ENCODE results near the gene CDK5.

CDK5 gene

DNA sequence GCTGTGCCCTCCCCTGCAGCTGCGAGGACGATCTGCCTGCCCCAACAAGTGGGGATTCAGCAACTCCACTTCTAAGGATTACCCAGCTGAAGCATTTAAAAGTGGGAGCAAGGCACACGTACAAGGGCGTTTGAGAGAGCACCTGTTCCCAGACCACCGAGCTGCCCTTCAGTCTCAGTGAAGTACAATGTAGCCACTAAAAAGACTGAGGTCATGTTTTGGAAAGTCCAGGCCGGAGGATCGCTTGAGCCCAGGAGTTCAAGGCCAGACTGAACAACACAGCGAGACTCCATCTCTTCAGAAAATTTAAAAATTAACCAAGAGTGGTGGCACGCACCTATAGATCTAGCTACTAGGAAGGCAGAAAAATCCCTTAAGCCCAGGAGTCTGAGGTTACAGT is 52.1 kb downstream of the CDK5 start:
- TF ChIP-seq, protein P1, sequence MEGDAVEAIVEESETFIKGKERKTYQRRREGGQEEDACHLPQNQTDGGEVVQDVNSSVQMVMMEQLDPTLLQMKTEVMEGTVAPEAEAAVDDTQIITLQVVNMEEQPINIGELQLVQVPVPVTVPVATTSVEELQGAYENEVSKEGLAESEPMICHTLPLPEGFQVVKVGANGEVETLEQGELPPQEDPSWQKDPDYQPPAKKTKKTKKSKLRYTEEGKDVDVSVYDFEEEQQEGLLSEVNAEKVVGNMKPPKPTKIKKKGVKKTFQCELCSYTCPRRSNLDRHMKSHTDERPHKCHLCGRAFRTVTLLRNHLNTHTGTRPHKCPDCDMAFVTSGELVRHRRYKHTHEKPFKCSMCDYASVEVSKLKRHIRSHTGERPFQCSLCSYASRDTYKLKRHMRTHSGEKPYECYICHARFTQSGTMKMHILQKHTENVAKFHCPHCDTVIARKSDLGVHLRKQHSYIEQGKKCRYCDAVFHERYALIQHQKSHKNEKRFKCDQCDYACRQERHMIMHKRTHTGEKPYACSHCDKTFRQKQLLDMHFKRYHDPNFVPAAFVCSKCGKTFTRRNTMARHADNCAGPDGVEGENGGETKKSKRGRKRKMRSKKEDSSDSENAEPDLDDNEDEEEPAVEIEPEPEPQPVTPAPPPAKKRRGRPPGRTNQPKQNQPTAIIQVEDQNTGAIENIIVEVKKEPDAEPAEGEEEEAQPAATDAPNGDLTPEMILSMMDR (conservative IDR thresholded peaks at IDR 0.05; ENCODE audit: control insufficient read depth, insufficient read depth, low read depth, low read length), result no peak
- DNase-seq (ENCODE audit: low read depth), result no peak
- H3K4me3 ChIP-seq (ENCODE audit: control insufficient read depth, low read depth, low read length), result no peak overlapping the region
